ENCODE data around the gene RCBTB1.
"Not testable (repeated sequence)": the region's sequence is repeated elsewhere in the genome, so short reads cannot be mapped to it uniquely, and the experiment has no call there.

RCBTB1 gene

DNA sequence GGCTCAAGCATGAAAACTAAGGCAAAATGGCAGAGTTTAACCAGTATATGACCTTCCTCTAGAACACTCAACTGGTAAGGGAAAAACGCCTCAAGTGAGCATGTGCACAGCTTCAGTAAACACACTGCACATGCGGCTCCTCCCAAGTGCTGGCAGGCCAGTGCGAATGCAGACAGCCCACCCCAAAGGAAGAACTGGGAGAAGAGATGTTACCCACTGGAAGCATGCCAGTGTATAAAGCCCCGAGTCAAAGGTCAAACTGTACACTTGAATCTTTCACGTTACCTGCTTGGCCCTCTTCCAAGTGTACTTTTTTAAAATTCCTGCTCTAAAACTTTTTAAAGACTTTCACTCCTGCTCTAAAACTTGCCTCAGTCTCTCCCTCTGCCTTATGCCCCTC is 19.2 kb upstream of the RCBTB1 start:
- no peak for DNase-seq (ENCODE audit: low read depth)

DNA sequence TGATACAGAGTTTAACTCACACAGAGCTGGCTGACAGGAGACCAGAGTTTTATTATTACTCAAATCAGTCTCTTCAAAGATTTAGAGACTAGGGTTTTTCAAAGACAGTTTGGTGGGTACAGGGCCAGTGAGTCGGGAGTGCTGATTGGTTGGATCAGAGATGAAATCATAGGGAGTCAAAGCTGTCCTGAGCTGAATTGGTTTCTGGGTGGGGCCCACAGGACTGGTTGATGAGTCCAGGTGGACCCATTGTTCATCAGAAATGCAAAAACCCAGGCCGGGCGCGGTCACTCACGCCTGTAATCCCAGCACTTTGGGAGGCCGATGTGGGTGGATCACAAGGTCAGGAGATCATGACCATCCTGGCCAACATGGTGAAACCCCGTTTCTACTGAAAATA is 17.3 kb upstream of the RCBTB1 start:
- DNase-seq (ENCODE audit: low read depth) = not testable (repeated sequence)

DNA sequence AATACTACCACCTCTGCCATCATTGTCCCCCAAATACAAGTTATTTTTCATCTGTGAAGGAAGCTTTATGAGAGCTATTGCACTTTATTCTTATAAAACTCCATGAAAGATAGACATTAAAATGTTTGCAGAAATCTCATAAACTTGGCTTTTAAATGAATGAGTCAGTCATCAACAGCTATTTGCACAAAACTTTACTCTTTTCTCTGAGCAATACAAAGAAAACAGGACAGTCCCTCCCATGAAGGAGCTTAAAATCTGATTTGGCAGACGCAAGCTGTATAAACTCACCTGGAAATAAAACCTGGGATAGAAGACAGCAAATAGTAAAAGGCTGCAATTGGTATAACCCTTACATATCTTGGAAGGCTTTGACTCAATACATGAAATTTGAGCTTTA is 16.6 kb upstream of the RCBTB1 start:
- no peak for DNase-seq (ENCODE audit: low read depth)

DNA sequence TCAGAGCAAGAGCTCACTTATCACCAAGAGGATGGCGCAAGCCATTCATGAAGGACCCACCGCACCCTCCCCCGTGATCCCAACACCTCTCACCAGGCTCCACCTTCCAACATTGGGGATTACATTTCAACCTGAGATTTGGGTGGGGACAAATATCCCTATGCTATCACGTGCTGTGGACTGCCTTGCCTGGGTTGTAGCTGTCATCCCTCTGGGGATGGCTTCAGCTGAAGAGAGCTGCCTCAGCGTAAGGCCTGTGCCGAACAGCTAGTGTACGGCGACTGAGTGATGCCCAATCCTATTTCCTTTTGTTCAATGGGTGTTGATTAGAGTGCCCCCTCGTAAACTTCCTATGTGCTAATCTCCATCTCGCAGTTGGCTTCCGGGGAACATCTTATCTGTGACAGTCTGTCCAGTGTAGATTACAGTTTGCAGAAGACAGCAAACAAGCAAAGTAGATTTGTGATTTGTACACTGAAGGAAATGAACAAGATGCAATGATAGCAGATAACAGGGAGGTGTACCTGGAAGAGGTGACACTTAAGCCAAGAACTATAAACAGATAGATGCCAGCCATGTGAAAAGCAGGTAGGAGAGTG is 11.8 kb upstream of the RCBTB1 start:
- DNase-seq (ENCODE audit: low read depth) = no peak

DNA sequence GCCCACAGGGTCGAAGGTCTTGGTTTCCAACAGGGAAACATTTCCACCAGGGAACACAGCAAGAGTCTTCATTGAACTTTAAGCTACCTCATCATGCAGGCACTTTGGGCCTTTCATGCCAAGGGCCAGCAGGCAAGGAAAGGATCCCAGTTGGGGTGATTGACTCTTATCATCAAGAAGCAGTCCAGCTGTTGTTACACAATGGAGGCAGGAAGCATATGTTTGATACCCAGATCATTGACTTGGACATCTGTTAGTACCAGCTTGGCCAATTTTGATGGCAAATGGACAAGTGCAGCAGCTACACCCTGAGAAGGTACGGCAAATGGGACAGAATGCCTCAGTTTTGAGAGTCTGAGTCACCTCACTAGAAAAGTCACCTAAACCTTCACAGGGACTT is 10.9 kb upstream of the RCBTB1 start:
- no peak for DNase-seq (ENCODE audit: low read depth)

DNA sequence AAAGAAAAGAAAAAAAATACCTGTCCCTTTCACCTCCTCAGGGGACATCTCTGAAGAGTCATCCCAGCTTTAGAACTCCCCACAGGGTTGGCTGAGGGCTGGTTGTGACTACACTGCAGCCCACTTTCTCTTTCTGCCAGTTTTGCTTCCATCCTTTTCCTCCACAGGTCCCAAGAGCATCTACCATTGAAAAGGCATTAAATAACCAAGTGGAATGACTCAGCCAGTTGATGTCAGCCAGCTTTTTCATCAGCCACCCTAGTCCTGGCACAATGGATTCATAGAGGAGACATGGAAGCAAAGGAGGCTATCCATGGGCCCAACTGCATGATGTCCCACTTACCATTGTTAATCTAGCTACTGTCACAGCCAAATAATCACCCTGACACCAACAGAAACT is 9.2 kb upstream of the RCBTB1 start:
- no peak for DNase-seq (ENCODE audit: low read depth)

DNA sequence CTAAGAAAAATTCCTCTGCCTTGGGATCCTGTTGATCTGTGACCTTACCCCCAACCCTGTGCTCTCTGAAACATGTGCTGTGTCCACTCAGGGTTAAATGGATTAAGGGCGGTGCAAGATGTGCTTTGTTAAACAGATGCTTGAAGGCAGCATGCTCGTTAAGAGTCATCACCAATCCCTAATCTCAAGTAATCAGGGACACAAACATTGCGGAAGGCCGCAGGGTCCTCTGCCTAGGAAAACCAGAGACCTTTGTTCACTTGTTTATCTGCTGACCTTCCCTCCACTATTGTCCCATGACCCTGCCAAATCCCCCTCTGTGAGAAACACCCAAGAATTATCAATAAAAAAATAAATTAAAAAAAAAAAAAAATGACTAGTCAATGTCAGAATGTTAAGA is 8.5 kb upstream of the RCBTB1 start:
- not testable (repeated sequence) for DNase-seq (ENCODE audit: low read depth)

DNA sequence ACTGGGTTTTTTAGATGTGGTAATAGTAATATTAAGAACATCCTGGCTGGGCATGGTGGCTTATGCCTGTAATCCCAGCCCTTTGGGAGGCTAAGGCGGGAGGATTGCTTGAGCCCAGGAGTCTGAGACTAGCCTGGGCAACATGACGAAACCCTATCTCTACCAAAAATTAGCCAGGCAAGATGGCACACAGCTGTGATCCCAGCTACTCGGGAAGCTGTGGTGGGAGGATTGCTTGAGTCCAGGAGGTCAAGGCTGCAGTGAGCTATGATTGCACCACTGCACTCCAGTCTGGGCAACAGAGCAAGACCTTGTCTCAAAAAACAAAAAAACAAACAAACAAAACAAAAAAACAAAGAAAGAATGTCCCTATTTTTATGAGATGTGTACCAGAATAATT is 5.4 kb upstream of the RCBTB1 start:
- DNase-seq (ENCODE audit: low read depth) = not testable (repeated sequence)

DNA sequence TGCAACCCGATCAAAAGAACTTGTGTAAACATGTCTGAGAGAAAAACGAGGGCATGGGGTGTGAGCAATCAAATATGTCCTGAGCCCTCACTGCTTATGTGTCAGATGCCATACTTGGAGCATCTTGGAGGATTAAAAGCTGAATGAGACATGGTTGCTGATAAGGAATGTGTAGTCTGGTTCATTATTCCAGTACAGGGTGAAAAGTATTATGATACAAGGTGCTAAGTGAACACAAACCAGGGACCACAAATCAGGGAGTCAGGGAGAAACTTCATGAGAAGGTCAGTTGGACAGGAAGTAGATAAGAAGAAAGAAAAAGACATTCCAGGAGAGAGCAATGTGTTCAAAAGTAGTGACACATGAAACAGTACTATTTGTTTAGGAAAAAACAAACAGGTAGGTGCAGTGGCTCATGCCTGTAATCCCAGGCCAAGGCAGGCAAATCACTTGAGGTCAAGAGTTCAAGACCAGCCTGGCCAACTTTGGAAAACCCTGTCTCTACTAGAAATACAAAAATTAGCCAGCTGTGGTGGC is 2.0 kb upstream of the RCBTB1 start:
- DNase-seq (ENCODE audit: low read depth) = no peak

DNA sequence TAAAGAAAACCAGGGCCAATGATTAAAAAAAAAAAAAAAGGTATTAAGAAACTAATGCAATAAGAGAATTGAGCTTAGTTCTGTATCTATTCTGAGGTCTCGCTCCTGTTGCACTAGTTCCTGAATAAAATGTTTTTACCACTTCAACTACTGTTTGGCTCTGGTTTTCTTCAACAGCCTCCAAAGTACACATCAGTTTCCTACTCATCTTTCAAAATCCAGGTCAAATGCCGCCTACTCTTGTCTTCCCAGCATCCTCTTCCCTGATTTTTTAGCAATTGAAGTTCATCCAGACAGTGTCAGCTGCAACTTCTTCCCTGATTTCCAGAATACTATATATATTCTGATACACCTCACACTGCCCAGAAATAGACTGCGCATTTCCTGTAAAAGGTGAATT is 1.4 kb upstream of the RCBTB1 start:
- no peak for DNase-seq (ENCODE audit: low read depth)

DNA sequence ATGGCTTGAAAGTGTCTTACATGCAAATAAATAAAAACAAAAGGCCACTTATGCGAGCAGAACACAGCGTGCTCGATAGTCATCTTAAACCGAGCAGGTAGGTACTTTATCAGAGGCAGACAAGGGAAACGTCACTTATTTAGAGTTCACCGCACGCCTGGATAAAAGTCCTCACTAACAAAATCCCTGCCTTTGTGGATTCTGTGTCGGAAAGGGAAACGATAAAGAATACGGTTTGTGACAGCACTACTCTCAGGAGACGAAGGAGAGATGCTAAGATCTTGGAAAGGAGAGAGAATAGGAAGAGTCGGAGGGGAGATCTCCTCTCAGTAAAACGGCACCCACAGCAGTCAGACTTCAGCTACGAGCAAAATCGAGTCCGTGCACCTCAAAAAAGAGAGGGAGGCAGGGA is 581 bp downstream of the RCBTB1 start:
- no peak for DNase-seq (ENCODE audit: low read depth)

DNA sequence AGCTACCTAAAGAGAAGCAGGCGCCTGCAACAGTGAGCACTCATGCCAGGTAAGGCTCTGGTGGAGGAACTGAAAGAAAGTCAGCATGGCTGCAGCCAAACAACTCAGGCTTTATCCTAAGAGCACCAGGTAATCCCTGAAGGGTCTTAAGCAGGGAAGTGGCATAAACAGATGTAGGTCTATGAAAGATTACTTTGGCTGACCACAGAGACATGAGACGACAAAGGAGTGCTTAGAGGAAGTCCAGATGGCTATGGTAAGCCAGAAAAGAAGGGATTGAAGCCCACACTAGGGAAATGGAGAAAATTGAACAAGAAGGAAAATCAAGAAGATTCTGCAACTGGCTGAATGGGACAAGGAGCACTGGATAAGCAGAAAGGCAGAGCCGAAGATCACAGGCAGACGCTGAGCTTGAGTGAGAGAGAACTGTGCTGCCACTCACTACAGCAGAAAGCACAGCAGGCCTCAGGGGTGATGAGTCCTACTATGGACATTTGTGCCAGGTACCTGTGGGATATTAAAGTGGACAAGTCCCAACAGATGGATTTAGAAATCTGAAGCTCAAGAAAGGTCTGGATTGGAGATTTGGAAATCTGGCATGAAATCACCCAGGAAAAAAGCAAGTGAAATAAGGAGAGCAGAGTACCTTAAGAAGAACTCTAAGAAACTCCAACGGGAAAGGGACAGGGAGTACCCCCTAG is 4.2 kb downstream of the RCBTB1 start:
- DNase-seq (ENCODE audit: low read depth) = no peak

DNA sequence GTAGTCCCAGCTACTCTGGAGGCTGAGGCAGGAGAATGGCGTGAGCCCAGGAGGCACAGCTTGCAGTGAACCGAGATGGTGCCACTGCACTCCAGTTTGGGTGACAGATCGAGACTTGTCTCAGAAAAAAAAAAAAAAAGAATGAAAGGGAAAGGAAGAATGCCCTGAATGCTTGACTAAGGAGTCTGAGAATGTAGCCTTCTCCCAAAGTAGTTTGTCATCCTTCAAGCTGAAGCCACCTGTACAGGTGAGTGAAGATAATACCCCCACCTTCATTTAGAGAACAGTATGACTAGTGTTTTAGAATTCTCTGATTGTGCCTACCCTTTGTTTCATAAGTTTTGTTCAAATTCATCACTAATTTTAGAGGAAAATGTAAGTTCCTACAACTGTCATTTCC is 5.9 kb downstream of the RCBTB1 start:
- DNase-seq (ENCODE audit: low read depth) = no peak

DNA sequence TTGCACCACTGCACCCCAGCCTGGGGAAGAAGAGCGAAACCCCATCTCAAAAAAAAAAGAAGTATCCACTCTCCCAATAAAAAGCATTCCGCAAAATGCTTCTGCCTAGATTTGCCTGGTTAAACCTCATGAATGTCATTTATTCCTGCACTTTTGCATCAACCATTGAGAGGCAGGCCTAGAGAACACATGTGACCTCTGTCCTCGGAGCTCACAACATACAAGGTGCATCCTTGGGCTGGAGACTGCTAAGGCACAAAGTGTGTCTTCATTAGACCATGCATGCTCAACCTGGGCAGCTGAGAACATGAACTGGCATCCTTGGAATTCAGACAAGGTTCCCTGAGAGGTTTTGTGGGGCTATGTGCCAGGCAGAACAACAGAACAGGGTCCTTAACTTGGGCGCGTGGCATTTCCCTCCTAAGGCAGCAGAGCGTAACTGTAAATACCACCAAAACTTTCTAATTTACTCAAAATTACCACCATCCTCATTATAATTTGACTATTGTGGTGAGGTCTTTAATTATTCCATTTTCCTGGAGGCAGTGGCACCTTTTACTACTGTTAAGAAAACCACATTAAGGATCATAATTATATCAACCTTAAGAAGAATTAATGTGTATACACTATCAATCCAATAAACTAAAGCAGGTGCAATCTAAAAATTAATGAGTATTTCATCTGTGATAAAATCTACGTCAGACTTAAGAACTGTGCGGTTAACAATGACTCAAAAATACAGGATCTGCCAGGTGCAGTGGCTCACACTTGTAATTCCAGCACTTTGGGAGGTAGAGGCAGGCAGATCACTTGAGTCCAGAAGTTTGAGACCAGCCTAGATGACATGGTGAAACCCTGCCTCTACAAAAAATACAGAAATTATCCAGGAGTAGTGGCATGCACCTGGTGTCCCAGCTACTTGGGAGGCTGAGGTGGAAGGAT is 13.8 kb downstream of the RCBTB1 start:
- no peak for DNase-seq (ENCODE audit: low read depth)

DNA sequence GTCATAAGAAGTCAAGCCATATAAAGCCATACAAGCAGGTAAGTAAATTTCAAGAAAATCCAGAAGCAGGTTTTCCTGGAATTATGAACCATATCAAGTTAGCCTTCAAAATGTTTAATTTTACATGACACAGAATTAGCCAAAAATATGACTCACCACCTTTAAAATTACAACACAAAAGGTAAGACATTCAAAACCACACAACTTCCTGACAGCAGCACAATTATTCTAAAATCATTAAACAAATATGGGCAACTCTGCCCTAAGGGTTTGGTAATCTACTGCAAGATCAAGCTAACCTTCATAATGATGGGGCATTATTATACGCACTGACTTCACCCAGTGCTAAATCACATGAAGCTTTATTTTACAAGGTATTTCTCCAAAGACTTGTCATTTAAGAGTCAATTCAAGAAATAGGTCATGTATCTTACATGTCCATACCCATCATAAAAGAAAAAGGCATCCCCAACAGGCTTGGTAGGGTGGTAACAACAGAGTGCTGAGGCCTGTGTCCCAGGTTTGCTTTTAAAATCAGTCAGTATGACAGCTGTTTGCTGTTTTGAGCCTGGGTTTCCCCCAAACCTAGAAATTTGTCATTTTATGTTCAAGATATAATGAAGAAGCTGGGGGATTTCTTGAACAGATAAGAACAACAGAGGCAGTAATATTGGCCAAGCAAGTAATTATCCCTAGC is 15.2 kb downstream of the RCBTB1 start:
- no peak for DNase-seq (ENCODE audit: low read depth)

DNA sequence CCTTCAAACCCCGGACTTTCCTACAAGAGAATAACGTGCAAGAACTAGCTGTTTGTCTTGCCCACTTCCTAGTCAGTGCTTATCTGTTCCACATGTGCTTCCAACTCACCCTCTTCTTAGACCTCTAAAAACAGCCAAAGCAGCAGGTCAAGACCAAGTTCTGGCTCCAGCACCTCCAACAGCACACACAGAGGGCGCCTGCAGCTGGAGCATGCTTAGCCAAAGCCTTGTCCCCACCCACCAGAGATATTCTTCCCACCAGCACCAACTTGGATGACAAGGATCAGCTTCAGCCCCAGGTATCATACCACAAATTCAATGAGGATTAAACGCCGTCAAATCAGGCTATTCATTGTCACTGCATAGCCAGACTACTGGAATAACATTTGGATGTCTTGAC is 17.9 kb downstream of the RCBTB1 start:
- no peak for DNase-seq (ENCODE audit: low read depth)

DNA sequence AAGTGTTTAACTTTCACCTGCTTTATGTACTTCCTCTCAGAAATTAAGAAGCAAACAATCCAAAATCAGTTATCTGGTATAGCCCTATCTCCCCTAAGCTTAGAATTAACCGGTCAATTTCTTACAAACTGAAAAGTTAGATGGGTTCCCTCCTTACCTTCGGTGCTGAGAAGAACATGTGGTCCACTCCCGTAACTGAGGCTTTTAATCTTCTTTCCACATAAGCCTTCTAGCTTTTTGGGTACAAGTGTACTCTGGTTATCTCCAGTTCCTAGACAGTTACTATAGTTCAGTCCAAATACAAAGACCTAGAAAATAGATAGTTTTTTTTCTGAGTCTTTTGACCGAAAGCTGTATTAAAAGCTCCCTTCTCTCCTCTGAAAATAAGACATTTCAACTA is 18.9 kb downstream of the RCBTB1 start:
- DNase-seq (ENCODE audit: low read depth) = no peak

DNA sequence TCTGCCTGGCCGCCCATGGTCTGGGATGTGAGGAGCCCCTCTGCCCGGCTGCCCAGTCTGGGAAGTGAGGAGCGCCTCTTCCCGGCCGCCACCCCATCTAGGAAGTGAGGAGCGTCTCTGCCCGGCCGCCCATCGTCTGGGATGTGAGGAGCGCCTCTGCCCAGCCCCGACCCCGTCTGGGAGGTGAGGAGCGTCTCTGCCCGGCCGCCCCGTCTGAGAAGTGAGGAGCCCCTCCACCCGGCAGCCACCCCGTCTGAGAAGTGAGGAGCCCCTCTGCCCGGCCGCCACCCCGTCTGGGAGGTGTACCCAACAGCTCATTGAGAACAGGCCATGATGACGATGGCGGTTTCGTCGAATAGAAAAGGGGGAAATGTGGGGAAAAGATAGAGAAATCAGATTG is 19.9 kb downstream of the RCBTB1 start:
- DNase-seq (ENCODE audit: low read depth) = not testable (repeated sequence)

DNA sequence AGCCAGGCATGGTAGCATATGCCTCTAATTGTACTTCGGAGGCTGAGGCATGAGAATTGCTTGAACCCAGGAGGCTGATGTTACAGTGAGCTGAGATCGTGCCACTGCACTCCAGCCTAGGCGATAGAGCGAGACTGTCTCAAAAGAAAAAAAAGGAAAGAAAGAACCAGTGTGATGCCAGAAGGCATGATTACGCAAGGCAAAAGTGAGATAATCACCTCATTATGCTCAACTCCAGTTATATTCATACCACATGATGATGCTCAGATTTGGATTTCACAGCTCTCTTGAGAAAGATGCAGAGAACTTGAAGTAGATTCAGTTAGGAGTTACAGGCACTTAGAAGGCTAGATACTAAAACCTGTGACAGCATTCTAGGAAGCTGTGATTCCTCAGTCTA is 21.8 kb downstream of the RCBTB1 start:
- DNase-seq (ENCODE audit: low read depth) = no peak

DNA sequence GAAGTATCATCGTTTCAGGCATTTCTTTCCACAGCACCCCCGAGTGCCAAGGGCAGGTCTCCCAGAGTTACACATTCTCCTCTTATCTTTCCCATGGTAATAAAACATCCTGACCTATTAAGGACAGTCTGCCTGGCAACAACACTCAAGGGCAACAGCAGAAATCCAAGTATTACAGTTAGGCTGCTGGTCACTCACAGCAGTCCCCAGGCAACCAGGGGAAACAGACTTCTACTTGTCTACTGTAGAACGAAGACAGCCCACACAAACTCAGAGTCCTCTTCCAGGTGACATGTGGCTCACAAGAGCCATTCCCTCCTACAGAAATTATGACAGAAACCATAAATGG is 24.3 kb downstream of the RCBTB1 start:
- DNase-seq (ENCODE audit: low read depth) = no peak

DNA sequence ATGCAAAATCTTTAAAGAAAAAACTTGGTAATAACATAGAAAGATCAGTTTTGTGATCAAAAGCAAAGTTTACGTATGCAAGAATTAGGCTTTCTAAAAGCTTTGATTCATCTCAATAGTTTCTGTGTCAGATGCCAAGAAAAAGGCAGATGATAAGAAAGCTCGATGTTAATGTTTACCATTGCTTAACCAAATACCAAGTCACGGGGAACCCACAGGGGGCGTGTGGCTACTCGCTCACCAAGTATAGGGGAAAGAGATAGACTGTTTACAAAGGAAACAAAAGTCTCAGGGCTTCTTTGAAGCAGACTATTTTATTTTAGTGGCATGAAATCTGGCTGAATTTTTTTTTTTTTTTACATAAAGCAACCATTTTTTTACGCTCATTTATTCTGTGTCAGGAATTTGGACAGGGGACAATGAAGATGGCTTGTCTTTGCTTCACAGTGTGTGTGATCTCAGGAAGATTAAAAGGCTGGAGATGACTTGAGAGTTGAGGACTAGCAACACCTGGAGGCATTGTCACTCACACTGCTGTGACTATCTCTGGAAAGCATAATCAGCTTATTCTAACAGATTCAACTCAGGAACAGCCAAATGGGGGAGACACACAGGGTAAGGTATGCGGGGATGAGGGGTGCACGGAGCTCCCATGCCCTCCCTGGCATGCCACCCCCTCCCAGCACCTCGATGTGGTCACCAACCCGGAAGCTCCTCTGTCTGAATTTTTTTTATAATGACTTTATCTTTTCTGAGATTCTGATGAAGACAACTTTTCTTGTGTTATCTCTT is 24.9 kb downstream of the RCBTB1 start:
- DNase-seq (ENCODE audit: low read depth) = no peak

Measured in activated T-cell treated with anti-CD3 and anti-CD28 coated beads for 48 hours (primary cell).